ENCODE measurements around the gene ANKS4B. TPM values are rescaled to one million over a fixed set of nuclear protein-coding genes. Genes with fewer than 3 reads are reported as not detected.

Gene ANKS4B
- total and polyA plus RNA-seq, 4 donors: 0.11 TPM; not detected in 3

- peaks cover 0 to 8% (median 4%) of the 10 kb centered on the region in 5 donors for H3K4me1 ChIP-seq (ENCODE audit: control insufficient read depth in 5 of 5, insufficient read depth in 5 of 5, low read length in 5 of 5)
- no peak overlapping the region for H3K27ac ChIP-seq (ENCODE audit: low read depth in 1 of 2, low read length in 1 of 2)
- no peak overlapping the region for H3K9ac ChIP-seq (ENCODE audit: insufficient read depth in 1 of 2, low read length in 2 of 2)
- H3K36me3 ChIP-seq (ENCODE audit: control insufficient read depth in 4 of 4, insufficient read depth in 4 of 4, low read length in 4 of 4): no peaks in the 10 kb centered on the region
- 75 to 86% methylated on average over 4 of the region's 4 CpGs for WGBS, 2 donors
- no peaks in the 10 kb centered on the region for H3K9me3 ChIP-seq (ENCODE audit: control insufficient read depth in 4 of 4, insufficient read depth in 3 of 4, low read length in 3 of 4)
- peaks cover 0 to 22% (median 0%) of the 10 kb centered on the region in 3 donors for H3K27me3 ChIP-seq (ENCODE audit: control insufficient read depth in 3 of 3, insufficient read depth in 3 of 3, low read length in 2 of 3)
- no peak overlapping the region for H3K4me3 ChIP-seq
- TF ChIP-seq, protein P1, sequence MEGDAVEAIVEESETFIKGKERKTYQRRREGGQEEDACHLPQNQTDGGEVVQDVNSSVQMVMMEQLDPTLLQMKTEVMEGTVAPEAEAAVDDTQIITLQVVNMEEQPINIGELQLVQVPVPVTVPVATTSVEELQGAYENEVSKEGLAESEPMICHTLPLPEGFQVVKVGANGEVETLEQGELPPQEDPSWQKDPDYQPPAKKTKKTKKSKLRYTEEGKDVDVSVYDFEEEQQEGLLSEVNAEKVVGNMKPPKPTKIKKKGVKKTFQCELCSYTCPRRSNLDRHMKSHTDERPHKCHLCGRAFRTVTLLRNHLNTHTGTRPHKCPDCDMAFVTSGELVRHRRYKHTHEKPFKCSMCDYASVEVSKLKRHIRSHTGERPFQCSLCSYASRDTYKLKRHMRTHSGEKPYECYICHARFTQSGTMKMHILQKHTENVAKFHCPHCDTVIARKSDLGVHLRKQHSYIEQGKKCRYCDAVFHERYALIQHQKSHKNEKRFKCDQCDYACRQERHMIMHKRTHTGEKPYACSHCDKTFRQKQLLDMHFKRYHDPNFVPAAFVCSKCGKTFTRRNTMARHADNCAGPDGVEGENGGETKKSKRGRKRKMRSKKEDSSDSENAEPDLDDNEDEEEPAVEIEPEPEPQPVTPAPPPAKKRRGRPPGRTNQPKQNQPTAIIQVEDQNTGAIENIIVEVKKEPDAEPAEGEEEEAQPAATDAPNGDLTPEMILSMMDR (IDR thresholded peaks at IDR 0.05; ENCODE audit: control extremely low read depth, extremely low read depth): no peak
- ATAC-seq (ENCODE audit: insufficient read depth, low FRiP score): no peak
- DNase-seq: no peak
These were observed 69.5 kb downstream of the ANKS4B start for GRCh38 chr16:21302898-21303528.

Other genes with a start within 250 kb of the ANKS4B start
- 10 to 100 TPM; 23.5 to 24.1 TPM for gene DNAH3, start 82.9 kb upstream of the ANKS4B start, total RNA-seq
- 1 to 10 TPM; 1.0 to 2.2 TPM for gene DNAH3, start 82.9 kb upstream of the ANKS4B start, polyA plus RNA-seq
- gene LDAF1, start 75.0 kb upstream of the ANKS4B start, total RNA-seq: 10 to 100 TPM; 25.1 to 45.6 TPM
- 10 to 100 TPM; 10.4 to 15.6 TPM for gene LDAF1, start 75.0 kb upstream of the ANKS4B start, polyA plus RNA-seq
- under 1 TPM in 1 of 2 donors, not detected in 1; 0.17 TPM for gene ZP2, start 22.1 kb upstream of the ANKS4B start, total RNA-seq
- not detected for gene ZP2, start 22.1 kb upstream of the ANKS4B start, polyA plus RNA-seq
- 10 to 100 TPM in 1 of 2 donors, 1 to 10 TPM in 1; 8.3 to 10.2 TPM for gene CRYM, start 44.6 kb downstream of the ANKS4B start, total RNA-seq
- 10 to 100 TPM in 1 of 2 donors, 1 to 10 TPM in 1; 5.4 to 11.9 TPM for gene CRYM, start 44.6 kb downstream of the ANKS4B start, polyA plus RNA-seq